Spinal cord (tissue), 10 donors: ENCODE measurements around the gene BAIAP2. TPM values are rescaled to one million over a fixed set of nuclear protein-coding genes. Genes with fewer than 3 reads are reported as not detected.
A peak's percentile ranks its signal among the peaks of the same experiment; 100 is the strongest.

Experiments used
- DNase-seq, 6 donors: peaks; one replicate each; pipeline versions ENCODE4 v3.0.0 to v3.0.0-alpha.2; 2013 to 2015; ENCODE audit warnings: low spot score in 6 of 6, low read depth in 4 of 6
- H3K27ac ChIP-seq: one replicate; pipeline ENCODE4 v1.5.1; 2013; ENCODE audit warnings: low read depth, low read length, control low read depth
- H3K27me3 ChIP-seq: one replicate; pipeline ENCODE4 v1.6.1; 2013; ENCODE audit warnings: low read length; ENCODE audit not compliant: control insufficient read depth, insufficient read depth
- H3K36me3 ChIP-seq: one replicate; pipeline ENCODE4 v1.6.1; 2013; ENCODE audit warnings: low read length; ENCODE audit not compliant: control insufficient read depth, insufficient read depth
- H3K4me1 ChIP-seq: one replicate; pipeline ENCODE4 v1.6.1; 2013; ENCODE audit warnings: low read length; ENCODE audit not compliant: control insufficient read depth, insufficient read depth
- H3K4me3 ChIP-seq: one replicate; pipeline ENCODE4 v1.5.1; 2013; ENCODE audit warnings: low read depth, low read length, control low read depth
- H3K9me3 ChIP-seq: one replicate; pipeline ENCODE4 v1.6.1; 2013; ENCODE audit warnings: low read length; ENCODE audit not compliant: control insufficient read depth, insufficient read depth
- WGBS: methylation state at CpG from one replicate; pipeline ENCODE4 v1.1.5; 2013; ENCODE audit warnings: missing lambda C conversion rate; ENCODE audit not compliant: insufficient coverage; 5-methylcytosine and 5-hydroxymethylcytosine counted together
- polyA plus RNA-seq, 2 donors: library from polyadenylated mRNA; unstranded; fragments of 120-200 nt; gene quantifications; one replicate each; pipeline ENCODE4 v1.2.1, GENCODE V29; 2013; ENCODE audit not compliant: insufficient read length in 2 of 2
- total RNA-seq, 2 donors: library from RNA; depleted of rRNA in 1 of 2; stranded (reverse); fragments of 120-200 nt in 1 of 2; fragments of >200 nt in 1 of 2; gene quantifications; one replicate each; pipeline versions ENCODE4 v1.2.3 to v1.2.4, GENCODE V29; 2013 to 2014
- donor health status: healthy.

Gene BAIAP2
- total and polyA plus RNA-seq, 4 donors, result 16.8 to 55.6 (median 37.8) TPM

- no peak for DNase-seq
- WGBS, result 76% methylated on average over 27 of the region's 28 CpGs
- Histone ChIP-seq H3K27ac (peak overlapping the region; percentile 64), H3K4me1 (peaks cover 71% of the 10 kb centered on the region), H3K27me3 (no peaks in the 10 kb centered on the region), H3K4me3 (no peak overlapping the region), H3K9me3 (no peaks in the 10 kb centered on the region), H3K36me3 (peaks cover 71% of the 10 kb centered on the region)
These were observed 99.3 kb downstream of the BAIAP2 start for GRCh38 chr17:81134064-81134781.

GRCh38 chr17:81135505-81136278 is 100.7 kb downstream of the BAIAP2 start:
- Histone ChIP-seq H3K9me3 (no peaks in the 10 kb centered on the region), H3K27me3 (no peaks in the 10 kb centered on the region), H3K36me3 (peaks cover 63% of the 10 kb centered on the region), H3K4me1 (peaks cover 62% of the 10 kb centered on the region), H3K4me3 (no peak overlapping the region), H3K27ac (no peak overlapping the region)
- peak in 2 of 6 donors; percentile 54 to 81 for DNase-seq
- WGBS, result 59% methylated on average over 28 of the region's 28 CpGs

- DNase-seq, result no peak
- H3K9me3 ChIP-seq, result no peaks in the 10 kb centered on the region
- WGBS, result 74% methylated on average over 8 of the region's 8 CpGs
- no peaks in the 10 kb centered on the region for H3K27me3 ChIP-seq
- peaks cover 55% of the 10 kb centered on the region for H3K4me1 ChIP-seq
- no peak overlapping the region for H3K27ac ChIP-seq
- H3K4me3 ChIP-seq, result no peak overlapping the region
- H3K36me3 ChIP-seq, result peaks cover 57% of the 10 kb centered on the region
These were observed 101.4 kb downstream of the BAIAP2 start for GRCh38 chr17:81136366-81136765.

GRCh38 chr17:81137248-81137647 is 102.3 kb downstream of the BAIAP2 start:
- no peak for DNase-seq
- no peak overlapping the region for H3K27ac ChIP-seq
- 89% methylated on average over 12 of the region's 13 CpGs for WGBS
- H3K4me3 ChIP-seq, result no peak overlapping the region
- H3K4me1 ChIP-seq, result peaks cover 50% of the 10 kb centered on the region
- H3K9me3 ChIP-seq, result no peaks in the 10 kb centered on the region
- no peaks in the 10 kb centered on the region for H3K27me3 ChIP-seq
- H3K36me3 ChIP-seq, result peaks cover 51% of the 10 kb centered on the region

- Histone ChIP-seq H3K9me3 (no peaks in the 10 kb centered on the region), H3K4me3 (no peak overlapping the region), H3K27me3 (no peaks in the 10 kb centered on the region), H3K27ac (no peak overlapping the region), H3K36me3 (peaks cover 46% of the 10 kb centered on the region), H3K4me1 (peaks cover 55% of the 10 kb centered on the region)
- WGBS, result 92% methylated on average over 15 of the region's 15 CpGs
- DNase-seq, result no peak
These were observed 103.1 kb downstream of the BAIAP2 start for GRCh38 chr17:81138083-81138482.

GRCh38 chr17:81138500-81138899 is 103.5 kb downstream of the BAIAP2 start:
- no peaks in the 10 kb centered on the region for H3K9me3 ChIP-seq
- no peaks in the 10 kb centered on the region for H3K27me3 ChIP-seq
- DNase-seq, result no peak
- H3K4me1 ChIP-seq, result peaks cover 54% of the 10 kb centered on the region
- peaks cover 46% of the 10 kb centered on the region for H3K36me3 ChIP-seq
- H3K27ac ChIP-seq, result no peak overlapping the region
- 93% methylated on average over 25 of the region's 25 CpGs for WGBS
- H3K4me3 ChIP-seq, result no peak overlapping the region

- Histone ChIP-seq H3K27me3 (no peaks in the 10 kb centered on the region), H3K9me3 (no peaks in the 10 kb centered on the region), H3K4me1 (peaks cover 54% of the 10 kb centered on the region), H3K4me3 (no peak overlapping the region), H3K27ac (no peak overlapping the region), H3K36me3 (peaks cover 46% of the 10 kb centered on the region)
- DNase-seq, result no peak
- 80% methylated on average over 8 of the region's 8 CpGs for WGBS
These were observed 104.5 kb downstream of the BAIAP2 start for GRCh38 chr17:81139428-81139827.

- DNase-seq, result no peak
- H3K27me3 ChIP-seq, result no peaks in the 10 kb centered on the region
- WGBS, result 56% methylated on average over 5 of the region's 8 CpGs
- H3K4me1 ChIP-seq, result peaks cover 49% of the 10 kb centered on the region
- H3K4me3 ChIP-seq, result no peak overlapping the region
- H3K27ac ChIP-seq, result no peak overlapping the region
- H3K36me3 ChIP-seq, result peaks cover 41% of the 10 kb centered on the region
- H3K9me3 ChIP-seq, result no peaks in the 10 kb centered on the region
These were observed 105.1 kb downstream of the BAIAP2 start for GRCh38 chr17:81140018-81140417.

GRCh38 chr17:81140695-81141094 is 105.7 kb downstream of the BAIAP2 start:
- Histone ChIP-seq H3K36me3 (peaks cover 35% of the 10 kb centered on the region), H3K4me1 (peaks cover 42% of the 10 kb centered on the region), H3K9me3 (no peaks in the 10 kb centered on the region), H3K27me3 (no peaks in the 10 kb centered on the region), H3K27ac (no peak overlapping the region), H3K4me3 (no peak overlapping the region)
- DNase-seq, result no peak
- 94% methylated on average over 34 of the region's 37 CpGs for WGBS
